Activated CD4-positive, CD25-positive, alpha-beta regulatory T cell treated with anti-CD3 and anti-CD28 coated beads, Interleukin-2, amount 50 U/mL, for 72 hours (primary cell): ENCODE results near the gene CRB3.

ENCODE experiments used
- DNase-seq: peaks from one replicate; pipeline ENCODE4 v3.0.0; 2021

CRB3 gene

DNA sequence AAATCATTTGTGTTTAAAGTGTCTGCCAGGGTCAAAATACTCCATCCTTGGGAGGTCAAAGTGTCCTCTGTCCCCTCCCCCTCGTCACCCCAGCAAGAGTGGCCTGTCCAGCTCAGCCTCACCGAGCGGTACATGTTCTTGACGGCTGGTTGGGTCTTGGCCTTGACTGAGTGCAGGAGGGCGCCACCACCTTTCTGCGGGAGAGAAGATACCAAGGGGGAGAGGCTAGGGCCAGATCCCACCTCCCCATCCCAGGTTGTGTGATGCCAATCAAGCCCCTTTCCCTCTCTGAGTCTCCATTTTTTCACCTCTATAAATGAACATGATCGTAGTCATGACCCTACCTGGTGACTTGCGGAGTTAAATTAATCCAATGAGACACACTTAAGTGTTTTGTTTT is 6.1 kb downstream of the CRB3 start:
- DNase-seq, result no peak

DNA sequence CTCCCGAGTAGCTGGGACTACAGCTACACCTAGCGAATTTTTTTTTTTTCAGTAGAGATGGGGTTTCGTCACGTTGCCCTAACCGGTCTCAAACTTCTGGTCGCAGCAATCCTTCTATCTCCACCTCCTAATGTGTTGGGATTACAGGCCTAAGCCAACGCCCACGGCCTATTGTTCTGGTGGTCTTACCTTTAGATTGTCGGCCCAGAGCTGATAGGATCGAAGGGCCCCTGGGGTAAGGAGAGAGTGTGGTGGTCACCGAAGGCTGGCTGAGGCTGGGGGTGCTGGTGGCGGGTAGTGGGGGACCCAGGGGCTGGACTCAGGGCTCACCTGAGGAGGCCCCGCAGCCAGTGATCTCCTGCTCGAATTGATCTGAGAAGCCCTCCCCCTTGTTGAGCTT is 7.0 kb downstream of the CRB3 start:
- no peak for DNase-seq

DNA sequence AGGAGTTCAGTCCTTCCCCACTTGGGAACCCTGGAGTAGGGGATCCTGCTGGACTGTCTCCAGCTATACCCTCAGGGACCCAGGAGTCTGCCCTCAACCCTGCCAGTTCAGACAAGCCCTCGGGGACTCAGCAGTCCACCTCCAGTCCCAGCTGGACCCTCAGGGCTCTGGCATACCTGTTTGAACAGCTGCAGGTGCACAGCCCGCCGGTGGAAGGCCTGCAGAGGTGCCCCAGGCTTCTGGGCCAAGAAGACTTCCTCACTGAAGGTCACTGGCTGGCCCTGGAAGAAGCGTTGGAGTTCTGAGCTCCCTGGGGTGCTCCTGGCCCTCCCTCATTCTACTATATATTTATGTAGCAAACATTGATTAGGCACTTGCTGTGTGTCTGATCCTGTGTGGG is 8.6 kb downstream of the CRB3 start:
- no peak for DNase-seq

DNA sequence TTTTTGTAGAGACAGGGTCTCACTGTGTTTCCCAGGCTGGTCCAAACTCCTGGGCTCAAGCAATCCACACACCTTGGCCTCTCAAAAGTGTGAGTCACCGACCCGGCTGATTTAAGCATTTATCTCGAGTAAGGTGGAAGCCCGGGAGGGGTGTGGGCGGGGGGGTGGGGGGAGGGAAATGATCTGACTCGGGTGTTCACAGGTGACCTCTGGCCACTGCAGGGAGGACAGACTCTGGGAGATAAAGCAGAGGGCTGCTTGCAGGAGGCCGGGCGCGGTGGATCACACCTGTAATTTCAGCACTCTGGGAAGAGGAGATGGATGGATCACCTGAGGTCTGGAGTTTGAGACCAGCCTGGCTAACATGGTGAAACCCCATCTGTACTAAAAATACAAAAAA is 9.6 kb downstream of the CRB3 start:
- no peak for DNase-seq

DNA sequence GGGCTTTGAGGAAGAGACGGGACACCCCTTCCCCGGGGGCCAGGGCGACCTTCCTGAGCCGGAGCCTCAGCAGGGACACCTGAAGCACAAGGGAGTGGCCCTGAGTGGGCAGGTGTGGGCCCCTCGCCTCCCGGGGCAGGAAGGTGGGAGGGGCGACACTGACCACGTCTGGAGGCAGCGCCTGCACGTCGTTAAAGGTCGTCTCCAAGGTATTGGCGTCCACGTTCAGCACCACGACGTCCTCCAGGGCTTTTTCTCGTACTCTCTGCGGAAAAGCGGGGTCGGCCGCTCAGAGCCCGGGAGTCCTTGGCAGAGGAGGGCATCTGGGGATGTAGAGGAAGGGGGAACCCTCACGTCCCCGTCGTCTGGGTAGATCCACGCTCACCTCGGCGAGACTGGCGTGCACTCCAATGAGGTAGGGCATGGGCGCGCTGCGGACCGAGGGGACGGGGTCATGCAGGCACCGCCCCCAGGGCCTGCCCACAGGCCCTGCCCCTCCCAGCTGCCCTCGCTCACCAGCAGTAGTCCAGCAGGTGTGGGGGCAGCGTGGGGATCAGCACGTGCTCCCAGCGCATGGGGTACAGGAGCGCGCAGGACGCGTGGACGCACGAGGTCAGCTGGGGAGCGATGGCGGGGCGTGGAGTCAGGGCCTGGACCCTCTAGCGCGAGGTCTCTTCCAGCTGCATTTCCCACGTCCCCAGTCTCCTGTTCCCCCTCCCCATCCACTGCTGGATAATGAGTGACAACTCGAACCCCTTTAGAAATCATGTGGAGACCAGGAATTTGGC is 11.4 kb downstream of the CRB3 start:
- no peak for DNase-seq

DNA sequence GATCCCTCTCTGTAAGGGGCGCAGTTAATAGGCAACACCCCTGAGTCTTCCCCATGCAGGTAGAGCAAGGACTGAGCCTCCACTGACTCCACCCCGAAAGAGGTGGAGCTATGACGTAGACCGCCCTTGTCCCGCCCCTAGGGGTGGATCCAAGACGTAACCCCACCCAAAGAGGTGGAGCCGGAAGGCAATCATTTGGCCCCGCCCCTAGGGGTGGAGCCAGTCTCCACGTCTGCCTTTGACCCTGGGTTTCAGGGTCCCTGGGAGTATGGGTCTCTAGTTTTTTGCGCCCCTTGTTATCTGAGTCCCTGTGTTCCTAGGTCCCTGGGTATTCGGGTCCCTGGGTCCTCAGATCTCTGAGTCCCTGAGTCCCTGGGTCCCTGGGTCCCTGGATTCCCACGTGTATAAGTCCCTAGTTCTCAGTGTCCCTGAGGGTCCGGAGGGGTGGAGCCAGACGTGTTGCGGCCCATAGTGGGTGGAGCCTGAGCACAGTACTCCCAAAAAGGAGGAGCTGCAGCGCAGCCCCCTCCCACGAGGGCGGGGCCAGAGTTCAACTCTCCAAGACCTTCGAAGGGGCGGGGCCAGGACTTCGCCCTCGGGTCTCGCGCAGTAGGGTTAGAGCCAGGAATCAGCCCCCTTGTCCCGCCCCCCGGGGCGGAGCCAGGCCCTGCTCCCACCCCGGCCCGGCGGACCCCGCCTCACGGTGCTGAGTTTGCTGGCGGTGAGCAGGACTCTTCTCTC is 12.3 kb downstream of the CRB3 start:
- DNase-seq, result peak; percentile 80

DNA sequence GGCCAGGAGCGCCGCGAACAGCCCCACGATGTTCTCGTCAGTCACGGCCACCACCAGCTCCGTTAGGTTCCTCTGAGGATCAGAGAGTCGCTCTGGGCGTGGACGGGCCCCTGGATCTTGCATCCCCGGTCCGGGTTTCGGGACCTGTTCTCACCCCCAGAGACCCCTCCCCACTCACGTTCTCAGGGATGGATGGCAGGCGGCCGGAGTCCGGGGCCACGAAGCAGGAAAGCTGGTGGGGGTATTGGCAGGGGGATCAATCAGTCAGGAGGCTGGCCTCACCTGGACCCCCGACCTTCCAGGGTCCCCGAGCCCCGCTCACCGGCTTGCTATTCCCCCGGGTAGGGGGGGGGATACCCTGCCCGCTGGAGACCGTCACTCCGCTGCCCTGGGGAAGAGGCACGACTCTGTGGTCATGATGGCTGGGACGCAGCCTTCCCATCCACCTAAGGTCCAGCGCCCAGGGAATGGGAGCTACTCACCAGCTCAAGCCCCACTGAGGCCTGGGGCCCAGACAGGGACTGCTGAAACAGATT is 12.9 kb downstream of the CRB3 start:
- no peak for DNase-seq

DNA sequence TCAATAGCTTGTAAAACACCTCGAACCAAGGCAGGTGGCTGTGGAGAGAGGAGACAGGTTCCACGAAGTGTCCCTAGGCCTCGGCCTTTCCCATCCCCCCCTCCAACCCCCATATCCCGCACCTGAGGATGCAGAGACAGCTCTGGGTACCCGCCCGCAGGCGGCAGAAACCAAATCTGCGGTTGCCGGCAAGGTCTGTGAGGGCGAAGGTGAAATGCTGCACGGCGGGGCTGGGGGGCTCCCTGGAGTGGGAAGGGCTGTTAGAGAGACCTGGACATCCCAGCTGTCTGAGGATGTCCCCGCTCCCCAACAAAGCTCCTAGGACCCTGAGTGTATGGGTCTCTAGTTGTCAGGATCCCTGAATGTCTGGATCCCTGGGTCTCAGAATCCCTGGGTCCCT is 14.7 kb downstream of the CRB3 start:
- no peak for DNase-seq

DNA sequence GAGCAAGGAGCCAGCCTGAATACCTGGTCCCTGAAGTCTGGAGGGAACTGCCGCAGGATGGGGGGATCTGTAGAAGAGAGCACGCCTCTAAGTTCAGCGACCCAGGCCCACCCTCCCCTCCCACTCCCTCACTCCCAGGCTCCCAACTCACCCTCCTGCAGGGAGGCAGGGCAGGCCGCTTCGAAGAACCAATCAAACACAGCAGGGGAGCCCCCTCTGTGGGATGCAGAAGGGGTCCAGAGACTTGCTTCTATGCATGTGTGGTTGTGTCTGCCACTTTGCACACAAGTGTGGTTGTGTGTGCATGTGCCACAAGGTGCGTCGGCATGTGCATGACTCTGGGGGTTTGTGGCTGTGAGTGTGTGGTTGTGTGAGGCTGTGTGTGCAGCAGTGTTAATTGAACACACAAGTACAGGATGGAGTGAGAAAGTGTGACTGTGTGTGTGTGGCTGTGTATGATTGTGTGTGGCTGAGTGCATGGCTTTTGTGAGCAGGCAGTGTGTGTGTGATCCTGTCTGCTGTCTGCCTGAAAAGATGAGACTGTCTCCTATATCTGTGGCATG is 15.8 kb downstream of the CRB3 start:
- DNase-seq, result no peak

DNA sequence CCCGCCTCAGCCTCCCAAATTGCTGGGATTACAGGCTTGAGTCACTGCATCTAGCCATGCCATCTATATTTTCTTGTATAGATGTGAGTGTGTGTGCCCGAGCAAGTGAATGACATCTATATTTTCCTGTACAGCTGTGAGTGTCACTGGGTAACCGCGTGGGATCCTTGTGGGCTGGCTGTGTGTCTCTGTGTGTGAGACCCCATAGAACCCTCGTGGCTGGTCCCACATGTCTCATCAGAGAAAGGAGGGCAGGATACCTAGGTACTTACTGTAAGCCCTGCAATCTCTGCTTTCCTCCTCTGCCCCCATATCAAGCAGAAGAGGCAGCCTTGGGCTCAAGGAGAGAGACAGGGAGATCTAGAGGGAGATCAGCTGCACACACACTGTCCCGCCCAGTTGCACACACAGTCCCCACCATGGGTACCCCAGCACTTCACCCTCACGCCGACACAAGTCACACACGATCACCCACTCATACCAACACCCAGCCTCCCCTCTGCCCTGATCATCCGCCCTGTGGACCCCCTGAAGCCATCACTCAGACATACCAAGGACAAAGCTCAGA is 16.9 kb downstream of the CRB3 start:
- DNase-seq, result no peak

DNA sequence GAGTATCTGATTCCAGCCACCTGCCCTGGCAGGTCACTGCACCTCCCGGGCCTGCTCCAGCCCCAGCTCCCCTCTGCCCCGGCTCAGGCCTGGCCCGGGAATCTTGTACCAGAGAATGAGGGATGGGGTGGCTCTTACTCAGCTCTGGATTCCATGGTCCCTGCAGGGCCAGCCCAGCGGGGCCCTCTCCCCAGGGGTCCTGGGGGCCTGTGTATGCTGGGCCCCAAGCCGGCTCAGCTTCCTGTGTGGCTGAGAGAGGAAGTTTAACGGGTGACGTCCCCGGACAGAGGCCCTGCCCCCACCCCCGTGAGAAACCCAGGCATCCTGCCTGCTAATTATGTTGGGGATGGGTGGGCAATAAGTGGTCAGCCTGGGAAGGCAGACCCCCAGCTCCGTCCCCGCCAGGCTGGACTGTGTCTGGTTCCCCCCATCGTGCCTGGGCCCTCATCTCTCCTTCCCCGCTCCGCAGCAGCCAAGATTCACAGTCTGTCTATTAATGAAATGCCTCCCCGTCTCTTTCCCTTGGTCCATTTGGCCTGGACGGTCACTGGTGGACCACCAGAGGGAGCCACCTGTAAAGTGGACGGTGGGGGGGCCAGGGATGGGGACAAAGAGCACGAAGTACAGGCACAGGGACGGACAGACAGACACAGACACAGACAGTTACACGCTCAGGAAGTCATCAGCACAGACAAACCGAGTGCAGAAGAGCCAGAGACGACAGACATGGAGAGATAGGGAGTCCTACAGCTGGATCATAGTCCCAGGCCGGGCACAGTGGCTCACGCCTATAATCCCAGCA is 17.7 kb downstream of the CRB3 start, which contains the start of gene DENND1C:
Gene DENND1C, minus strand, starts transcription at position 247 of the 802 bp plus-strand sequence. Its CDS starts 92 bp downstream, at position 155.
- DNase-seq, result peak; percentile 71

DNA sequence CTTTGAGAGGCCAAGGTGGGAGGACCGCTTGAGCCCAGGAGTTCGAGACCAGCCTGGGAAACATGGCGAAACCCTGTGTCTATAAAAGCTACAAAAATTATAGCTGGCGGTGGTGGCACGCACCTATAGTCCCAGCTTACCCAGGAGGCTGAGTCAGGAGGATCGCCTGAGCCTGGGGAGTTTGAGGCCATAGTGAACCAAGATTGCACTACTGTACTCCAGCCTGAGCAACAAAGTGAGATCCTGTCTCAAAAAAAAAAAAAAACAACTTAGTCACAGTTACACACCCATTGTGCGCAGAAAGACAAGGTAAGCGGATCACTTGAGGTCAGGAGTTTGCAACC is 18.2 kb downstream of the CRB3 start:
- DNase-seq, result no peak

DNA sequence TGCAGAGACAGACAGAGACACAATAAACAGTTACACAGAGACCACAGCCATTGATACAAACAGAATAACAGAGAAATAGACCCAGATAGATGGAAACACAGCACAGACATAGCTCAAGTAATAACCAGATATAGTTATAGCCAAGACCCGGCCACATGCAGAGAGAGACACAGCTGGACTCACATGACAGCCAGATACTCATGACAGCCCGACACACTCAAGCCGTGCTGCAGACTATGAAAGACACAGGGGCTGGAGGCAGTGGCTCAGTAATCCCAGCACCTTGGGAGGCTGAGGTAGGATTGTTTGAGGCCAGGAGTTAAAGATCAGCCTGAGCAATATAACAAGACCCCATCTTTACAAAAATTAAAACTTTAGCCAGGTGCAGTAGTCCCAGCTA is 19.2 kb downstream of the CRB3 start:
- no peak for DNase-seq

DNA sequence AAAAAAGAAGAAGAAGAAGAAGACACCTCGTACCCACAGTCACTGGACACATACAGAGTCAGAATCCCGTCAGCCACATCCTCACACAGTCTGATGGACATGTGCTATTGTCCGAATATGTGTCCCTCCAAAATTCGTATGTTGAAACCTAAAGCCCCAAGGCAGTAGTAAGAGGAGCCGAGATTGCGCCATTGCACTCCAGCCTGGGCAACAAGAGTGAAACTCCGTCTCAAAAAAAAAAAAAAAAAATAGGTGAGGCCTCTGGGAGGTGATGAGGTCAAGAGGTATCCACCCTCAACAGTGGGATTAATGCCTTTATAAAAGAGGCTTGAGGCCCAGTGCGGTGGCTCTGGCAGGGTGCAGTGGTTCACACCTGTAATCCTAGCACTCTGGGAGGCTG is 20.2 kb downstream of the CRB3 start:
- no peak for DNase-seq

DNA sequence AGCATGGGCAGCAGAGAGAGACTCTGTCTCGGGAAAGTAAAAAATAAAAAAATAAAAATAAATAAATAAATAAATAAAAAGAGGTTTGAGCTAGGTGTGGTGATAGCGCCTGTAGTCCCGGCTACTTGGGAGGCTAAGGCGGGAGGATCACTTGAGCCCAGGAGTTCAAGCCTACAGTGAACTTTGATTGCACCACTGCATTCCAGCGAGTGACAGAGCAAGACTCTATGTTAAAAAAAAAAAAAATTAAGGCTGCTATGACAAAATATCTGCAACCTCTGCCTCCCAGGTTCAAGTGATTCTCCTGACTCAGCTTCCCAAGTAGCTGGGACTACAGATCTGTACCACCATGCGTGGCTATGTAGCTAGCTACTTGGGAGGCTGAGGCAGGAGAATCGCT is 20.8 kb downstream of the CRB3 start:
- no peak for DNase-seq

DNA sequence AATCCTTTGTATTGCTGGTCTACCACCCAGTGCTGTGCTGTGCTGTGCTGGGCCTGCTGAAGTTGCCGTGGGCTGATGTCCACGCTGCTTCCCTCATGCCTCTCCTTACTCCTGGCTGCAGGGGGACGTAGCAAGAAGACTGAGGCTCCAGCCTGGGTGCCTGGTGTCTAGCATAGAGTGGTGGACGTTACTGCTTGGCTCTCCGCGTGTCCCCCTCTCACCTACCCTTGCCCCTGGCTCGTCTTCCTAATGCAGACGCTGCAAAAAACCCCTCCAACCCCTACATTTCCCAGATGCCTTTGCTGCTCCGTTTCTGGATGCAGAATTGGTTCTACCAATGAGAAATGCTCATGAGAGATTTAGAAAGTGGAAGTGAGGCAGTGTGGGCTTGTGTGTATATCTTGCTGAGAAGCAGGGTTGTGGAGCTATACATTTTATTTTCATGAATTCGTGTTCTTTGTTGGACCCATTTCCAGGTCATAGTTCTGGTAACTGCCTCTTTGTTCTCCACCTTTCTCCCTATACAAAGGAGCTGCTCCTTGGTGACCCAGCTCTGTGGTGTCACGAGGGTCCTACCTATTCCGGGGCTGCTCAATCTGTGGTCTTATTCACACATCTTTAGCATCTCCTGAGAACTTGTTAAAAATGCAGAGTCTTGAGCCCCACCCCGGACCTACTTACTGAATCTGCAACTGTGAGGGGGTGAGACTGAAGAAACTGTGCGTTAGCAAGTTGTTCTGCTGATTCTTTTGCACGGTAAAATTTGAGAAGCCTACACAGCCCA is 25.4 kb downstream of the CRB3 start:
- DNase-seq, result no peak

DNA sequence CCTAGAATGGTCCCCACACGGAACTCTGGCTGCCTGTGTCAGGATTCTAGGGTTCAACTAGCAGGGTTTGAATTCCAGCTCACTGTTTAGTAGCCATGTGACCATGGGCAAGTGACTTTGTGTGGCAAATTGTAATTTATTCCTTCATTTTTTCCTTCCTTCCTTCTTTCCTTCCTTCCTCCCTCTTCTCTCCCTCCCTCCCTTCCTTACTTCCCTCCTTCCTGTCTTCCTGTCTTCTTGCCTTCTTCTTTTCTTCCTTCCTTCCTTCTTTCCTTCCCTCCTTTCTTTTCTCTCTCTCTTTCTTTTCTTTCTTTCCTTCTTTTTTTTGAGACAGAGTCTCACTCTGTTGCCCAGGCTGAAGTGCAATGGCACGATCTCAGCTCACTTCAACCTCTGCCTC is 26.1 kb downstream of the CRB3 start:
- no peak for DNase-seq

DNA sequence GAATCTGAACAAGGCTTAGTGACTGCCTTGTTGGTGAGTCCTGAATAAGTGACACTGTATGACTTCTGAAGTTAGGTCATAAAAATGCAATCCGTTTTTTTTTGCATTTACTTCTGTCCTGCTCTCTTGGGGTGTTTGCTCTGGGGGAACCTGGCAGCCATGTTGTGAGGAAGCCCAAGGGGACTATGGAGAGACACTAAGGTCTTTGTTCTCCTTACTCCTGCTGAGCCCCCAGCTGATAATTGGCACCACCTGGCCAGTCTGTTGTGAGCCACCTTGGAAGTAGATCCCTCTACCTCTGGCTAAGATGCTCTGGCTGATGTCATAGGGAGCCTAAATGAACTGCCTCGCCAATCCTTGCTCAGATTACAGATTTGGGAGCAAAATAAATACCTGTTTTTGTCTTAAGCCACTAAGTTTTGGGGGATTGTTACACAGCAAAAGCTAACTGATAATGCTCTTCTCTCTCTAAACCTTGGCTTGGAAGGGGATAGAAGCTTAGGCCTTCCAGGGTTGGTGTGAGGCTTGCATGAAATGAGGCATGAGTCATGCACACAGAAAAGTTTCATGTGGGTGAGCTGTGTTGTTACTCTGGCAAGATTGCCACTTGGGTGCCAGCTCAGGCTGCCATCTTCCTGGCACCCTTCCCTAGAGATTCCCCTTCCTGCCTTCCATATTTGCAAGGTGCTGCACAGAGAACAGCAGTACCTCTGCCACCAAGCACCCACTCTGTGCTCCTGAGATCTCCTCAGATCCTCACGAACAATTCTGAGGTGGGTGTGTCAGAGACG is 27.9 kb downstream of the CRB3 start:
- no peak for DNase-seq

DNA sequence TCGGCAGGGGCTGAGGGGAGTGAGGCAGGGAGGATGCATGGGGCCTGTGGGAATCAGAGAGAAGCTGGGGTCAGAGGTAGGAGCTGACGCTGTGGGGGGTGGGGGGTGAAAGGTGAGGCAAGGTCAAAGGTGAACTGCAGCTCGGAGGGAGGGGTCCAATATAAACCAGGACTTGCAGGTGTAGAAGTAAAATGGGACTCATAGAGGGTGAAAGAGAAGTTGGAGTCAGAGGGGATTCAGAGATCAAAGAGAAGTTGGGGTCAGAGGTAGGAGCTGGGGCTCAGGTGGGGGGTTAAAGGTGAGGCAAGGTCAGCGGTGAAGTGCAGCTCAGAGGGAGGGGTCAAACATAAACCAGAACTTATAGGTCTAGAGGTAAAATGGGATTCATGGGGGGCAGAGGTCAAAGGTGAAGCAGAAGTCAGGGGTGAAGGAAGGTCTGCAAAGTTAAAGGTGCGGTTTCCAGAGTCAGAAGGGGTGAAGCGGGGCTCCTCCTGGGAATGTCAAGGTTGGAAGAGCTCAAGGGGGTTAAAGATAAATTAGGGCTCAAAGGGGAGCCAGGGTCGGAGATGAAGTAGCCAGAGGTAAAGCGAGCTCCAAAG is 30.5 kb downstream of the CRB3 start:
- DNase-seq, result no peak

DNA sequence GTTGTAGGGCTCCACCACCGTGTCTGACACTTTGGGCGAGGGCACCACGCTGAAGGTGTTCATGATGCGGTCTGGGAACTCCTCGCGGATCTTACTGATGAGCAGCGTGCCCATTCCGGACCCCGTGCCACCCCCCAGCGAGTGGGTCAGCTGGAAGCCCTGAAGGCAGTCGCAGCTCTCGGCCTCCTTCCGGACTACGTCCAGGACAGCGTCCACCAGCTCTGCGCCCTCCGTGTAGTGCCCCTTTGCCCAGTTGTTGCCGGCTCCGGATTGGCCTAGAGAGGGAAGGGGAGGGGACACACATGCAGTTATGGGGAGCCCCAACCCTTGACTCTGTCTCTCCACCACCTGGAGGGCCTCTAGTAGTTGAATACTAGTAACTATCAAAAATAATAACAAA is 31.9 kb downstream of the CRB3 start:
- DNase-seq, result no peak
